Neuron (in vitro differentiated cells): ENCODE results near the gene LARGE1.

Source experiments
- H2AFZ ChIP-seq: one replicate; pipeline ENCODE4 v1.6.1; 2013; ENCODE audit warnings: low read depth, mild to moderate bottlenecking, inconsistent platforms, low read length, moderate library complexity
- H3K27me3 ChIP-seq: one replicate; pipeline ENCODE4 v1.6.1; 2013; ENCODE audit warnings: low read length; ENCODE audit not compliant: insufficient read depth
- H3K36me3 ChIP-seq: one replicate; pipeline ENCODE4 v1.6.1; 2013; ENCODE audit warnings: low read length; ENCODE audit not compliant: insufficient read depth
- H3K4me1 ChIP-seq: one replicate; pipeline ENCODE4 v1.6.1; 2013; ENCODE audit warnings: low read length; ENCODE audit not compliant: insufficient read depth
- H3K4me3 ChIP-seq: 2 replicates; pipeline ENCODE4 v1.5.1; 2013; ENCODE audit warnings: mild to moderate bottlenecking, low read length, moderate library complexity
- H3K9me3 ChIP-seq: one replicate; pipeline ENCODE4 v1.6.1; 2013; ENCODE audit warnings: low read length

Gene LARGE1

DNA sequence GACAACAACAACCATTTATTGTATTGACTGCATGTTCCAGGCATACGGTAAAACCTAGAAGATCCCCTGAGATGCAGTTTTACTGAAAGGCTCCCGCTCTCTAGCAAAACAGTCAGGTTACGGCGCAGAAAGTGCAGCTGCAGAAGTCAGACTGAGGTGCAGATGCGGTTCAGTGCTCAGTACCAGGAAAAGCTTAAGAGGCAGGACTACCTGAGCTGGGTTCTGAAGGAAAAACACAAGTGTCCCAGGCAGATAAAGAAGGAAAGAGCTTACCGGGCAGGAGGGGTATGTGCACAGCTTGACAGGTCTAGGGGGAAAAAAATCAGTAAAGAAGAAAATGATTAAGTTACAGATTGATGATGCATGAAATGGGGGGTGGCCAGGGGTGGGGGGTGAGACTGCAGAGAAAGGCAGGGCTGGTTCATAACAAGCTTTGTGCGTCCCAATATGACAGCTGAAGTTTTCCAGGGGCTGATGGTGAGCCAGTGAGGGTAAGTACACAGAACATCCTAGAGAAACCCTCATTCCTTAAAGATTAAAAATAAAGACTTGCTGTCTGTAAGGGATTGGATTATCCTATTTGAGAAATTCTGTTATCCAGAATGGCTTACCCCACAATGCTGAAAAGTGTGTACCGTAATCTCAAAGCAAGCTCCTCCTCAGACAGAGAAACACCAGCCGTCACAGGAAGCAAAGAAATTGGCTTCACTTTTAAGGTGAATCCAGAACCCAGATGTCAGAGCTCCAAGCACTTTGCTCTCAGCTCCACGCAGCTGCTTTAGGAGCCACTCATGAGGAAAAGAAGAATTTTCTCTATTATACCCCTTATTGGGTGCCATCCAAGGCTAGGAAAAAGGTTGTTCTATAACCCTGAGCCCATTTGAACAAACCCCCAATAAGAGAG is 11.9 kb downstream of the LARGE1 start:
- Histone ChIP-seq H3K27me3 (no peaks in the 10 kb centered on the region), H3K36me3 (peaks cover 26% of the 10 kb centered on the region), H3K4me3 (no peak overlapping the region), H3K9me3 (peaks cover 19% of the 10 kb centered on the region), H3K4me1 (no peaks in the 10 kb centered on the region), H2AFZ (no peak overlapping the region)

DNA sequence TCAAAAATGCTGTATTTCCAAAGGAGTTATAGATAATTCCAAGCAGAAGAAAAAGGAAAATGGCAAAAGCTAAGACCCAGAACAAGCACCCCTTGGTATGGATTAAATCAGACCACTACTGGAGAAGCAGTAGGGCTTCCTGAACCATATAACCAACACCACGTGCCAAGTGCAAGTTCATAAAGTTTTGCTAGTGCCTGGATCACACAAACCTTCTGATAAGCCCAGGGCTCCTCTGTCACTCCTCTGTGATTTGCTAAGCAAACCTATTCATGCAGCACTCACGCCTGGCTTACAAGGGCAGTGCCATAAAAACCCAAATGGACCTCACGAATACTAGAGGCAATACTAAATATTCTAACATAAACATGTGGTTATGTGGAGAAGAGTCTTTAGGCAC is 13.3 kb downstream of the LARGE1 start:
- no peak overlapping the region for H3K4me3 ChIP-seq
- H2AFZ ChIP-seq = no peak overlapping the region
- H3K4me1 ChIP-seq = no peaks in the 10 kb centered on the region
- peaks cover 21% of the 10 kb centered on the region for H3K9me3 ChIP-seq
- H3K36me3 ChIP-seq = peaks cover 26% of the 10 kb centered on the region
- H3K27me3 ChIP-seq = no peaks in the 10 kb centered on the region

DNA sequence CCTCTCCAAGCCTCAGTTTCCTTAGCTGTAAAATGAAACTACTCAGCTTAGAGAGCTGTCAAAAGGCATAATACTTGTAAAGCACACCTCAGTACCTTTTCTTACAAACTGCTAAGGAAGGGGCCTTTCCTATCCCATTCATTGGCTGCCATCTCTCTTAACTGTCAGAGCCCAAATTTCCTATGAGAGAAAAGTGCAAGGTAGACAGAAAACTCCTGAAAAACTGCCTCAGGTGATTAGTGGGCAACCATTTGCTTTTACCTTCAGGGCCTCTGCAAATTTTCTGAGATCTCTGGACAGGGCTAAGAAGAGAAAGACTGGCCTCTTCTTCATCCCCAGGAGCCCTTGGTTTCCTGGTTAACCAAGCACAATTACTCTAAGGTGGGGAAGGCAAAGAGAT is 13.8 kb downstream of the LARGE1 start:
- H3K4me1 ChIP-seq = no peaks in the 10 kb centered on the region
- no peak overlapping the region for H3K4me3 ChIP-seq
- no peaks in the 10 kb centered on the region for H3K27me3 ChIP-seq
- H3K9me3 ChIP-seq = peaks cover 20% of the 10 kb centered on the region
- no peak overlapping the region for H2AFZ ChIP-seq
- peaks cover 26% of the 10 kb centered on the region for H3K36me3 ChIP-seq

DNA sequence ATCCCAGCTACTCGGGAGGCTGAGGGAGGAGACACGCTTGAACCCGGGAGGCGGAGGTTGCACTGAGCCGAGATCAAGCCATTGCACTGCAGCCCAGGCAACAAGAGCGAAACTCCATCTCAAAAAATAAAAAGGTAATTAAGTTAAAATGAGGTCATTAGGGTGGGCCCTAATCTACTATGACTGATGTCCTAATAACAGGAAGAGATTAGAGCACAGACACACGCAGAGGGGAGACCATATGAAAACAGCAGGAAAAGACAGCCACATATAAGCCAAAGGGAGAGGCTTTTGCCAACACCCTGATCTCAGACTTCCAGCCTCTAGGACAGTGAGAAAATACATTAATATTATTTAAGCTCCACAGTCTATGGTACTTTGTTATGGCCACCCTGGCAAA is 17.3 kb downstream of the LARGE1 start:
- Histone ChIP-seq H2AFZ (no peak overlapping the region), H3K9me3 (peaks cover 6% of the 10 kb centered on the region), H3K4me1 (no peaks in the 10 kb centered on the region), H3K27me3 (no peaks in the 10 kb centered on the region), H3K36me3 (peaks cover 5% of the 10 kb centered on the region), H3K4me3 (no peak overlapping the region)

DNA sequence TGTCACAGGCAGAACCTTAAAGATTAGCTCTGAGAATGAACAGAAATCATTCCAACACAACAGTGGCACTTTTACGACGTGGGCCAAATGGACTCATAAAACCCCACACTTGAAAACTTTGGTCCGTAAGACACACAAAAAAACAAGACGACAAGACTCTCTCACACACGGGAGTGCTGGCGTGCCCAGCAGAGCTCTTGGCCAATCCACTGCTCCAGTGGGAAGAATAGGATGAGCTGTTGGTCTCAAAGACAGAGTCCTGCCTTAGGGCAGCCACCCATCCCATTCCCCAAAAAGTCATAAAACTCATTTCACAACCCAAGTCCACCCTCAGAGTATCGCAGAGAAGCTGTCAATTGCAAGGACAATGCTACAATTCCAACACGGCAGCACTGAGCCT is 18.2 kb downstream of the LARGE1 start:
- no peak overlapping the region for H3K4me3 ChIP-seq
- H3K36me3 ChIP-seq = peaks cover 3% of the 10 kb centered on the region
- peaks cover 5% of the 10 kb centered on the region for H3K9me3 ChIP-seq
- no peaks in the 10 kb centered on the region for H3K4me1 ChIP-seq
- H3K27me3 ChIP-seq = no peaks in the 10 kb centered on the region
- no peak overlapping the region for H2AFZ ChIP-seq

DNA sequence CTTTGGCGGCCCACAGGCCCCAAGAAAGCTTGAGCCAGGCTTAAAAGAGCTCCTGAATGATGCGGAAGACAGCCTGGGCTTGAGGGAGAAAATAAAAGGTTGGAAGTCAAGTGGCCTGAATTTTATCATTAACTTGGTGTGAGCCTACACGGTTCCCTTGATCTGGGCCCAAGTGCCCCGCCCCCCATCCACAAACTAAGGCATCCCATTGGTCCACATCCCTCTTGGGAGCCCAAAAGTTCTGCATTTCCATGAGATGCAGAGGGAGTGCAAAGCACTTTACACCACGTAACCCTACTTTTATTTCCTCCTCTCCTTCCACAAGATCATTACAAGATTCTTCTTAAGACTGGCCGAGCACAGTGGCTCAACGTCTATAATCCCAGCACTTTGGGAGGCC is 22.2 kb downstream of the LARGE1 start:
- Histone ChIP-seq H3K9me3 (peaks cover 7% of the 10 kb centered on the region), H3K4me3 (no peak overlapping the region), H3K4me1 (no peaks in the 10 kb centered on the region), H2AFZ (no peak overlapping the region), H3K27me3 (no peaks in the 10 kb centered on the region), H3K36me3 (peaks cover 2% of the 10 kb centered on the region)

DNA sequence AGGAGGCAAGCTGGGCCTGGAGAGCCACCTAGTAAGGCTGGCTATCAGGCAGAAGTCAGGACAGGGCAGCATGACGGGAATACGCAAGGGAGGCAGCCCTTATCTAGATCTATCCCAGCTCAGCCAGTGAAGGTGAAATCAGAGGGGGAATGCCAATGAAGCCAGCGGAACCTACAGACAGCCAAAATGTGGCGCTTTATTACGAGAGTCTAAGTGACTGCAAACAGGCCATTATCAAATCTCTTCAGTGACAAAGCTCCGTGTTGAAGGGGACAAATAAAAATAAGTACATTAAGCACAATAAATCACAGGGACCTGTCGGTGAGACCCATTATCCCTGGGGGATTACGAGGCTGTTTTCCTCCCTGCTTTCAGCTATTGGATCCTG is 22.8 kb downstream of the LARGE1 start:
- Histone ChIP-seq H3K4me3 (no peak overlapping the region), H3K36me3 (peaks cover 2% of the 10 kb centered on the region), H3K27me3 (no peaks in the 10 kb centered on the region), H3K4me1 (no peaks in the 10 kb centered on the region), H3K9me3 (peaks cover 7% of the 10 kb centered on the region), H2AFZ (no peak overlapping the region)

DNA sequence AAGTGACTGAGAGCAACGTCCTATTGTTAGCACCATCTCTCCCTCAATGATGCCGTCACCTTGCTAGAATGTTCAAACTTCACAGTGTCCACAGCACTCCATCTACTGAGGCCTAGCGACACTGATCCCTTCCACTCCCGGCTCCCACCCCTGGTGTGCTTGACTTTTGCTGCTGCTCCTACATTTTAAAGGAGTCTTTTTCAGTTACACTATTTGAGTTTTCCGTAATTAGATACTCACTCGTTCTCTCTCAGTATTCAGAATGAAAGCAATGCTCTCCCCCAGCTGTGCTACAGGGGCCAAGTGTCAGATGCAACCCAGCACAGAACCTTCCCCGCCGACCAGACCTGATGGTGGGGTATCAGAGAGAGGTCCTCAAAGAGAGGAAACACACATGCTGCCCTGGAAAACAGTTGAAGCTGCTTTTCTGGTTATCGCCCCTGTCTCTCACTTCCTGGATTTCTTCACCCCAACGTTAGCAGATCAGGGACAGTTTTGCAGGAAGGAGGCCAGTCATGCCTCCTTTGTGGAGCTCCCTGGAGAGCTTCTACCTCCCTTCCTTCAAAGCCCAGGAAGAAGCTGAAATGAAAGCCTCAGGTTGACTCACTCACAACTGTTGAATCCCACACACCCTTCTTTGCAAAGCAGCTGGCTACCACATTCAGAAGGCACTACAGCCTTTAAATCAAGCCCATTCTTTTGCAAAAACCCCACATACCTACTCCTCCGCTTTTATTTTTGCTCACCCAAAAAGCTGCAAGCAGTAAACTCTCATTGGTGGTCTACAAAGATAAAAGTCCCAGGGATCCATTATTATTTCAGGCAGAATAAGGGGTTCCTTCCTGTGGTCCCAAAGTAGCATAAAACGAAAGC is 23.5 kb downstream of the LARGE1 start:
- Histone ChIP-seq H3K36me3 (peaks cover 2% of the 10 kb centered on the region), H3K4me3 (no peak overlapping the region), H3K9me3 (peaks cover 5% of the 10 kb centered on the region), H3K4me1 (no peaks in the 10 kb centered on the region), H2AFZ (no peak overlapping the region), H3K27me3 (no peaks in the 10 kb centered on the region)

DNA sequence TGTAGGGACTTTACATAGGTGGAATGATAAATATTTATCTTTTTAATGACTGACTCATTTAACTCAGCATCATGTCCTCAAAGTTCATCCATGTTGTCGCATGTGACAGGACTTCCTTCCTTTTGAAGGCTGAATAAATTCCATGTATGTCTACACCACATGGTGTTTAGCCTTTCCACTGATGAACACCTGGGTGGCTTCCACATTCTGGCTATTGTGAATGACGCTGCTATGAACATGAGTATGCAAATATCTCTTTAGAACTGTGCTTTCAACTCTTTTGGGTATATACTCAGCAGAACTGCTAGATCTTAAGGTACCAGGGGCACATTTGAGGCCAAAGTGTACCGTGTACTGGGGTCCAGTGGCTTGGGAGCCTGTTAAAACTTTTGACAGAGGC is 24.1 kb downstream of the LARGE1 start:
- Histone ChIP-seq H3K36me3 (peaks cover 2% of the 10 kb centered on the region), H3K4me1 (no peaks in the 10 kb centered on the region), H2AFZ (no peak overlapping the region), H3K9me3 (peaks cover 5% of the 10 kb centered on the region), H3K27me3 (no peaks in the 10 kb centered on the region), H3K4me3 (no peak overlapping the region)

DNA sequence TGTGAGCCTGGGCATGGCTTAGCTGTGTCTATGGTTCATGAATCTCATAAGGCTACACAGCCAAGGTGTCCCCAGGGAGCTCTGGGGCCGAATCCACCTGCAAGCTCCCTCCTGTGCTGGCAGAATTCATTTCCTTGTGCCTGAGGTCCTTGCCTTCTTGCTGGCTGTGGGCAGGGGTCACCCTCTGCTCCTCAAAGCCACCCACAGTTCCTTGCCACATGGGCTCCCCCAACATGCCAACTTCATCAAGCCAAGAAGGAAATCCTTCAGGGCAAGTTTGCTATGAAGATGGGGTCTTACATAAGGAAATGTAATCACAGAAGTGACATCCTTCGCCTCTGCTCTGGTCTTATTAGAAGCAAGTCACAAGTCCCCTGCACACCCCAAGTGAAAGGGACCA is 24.8 kb downstream of the LARGE1 start:
- Histone ChIP-seq H3K4me1 (no peaks in the 10 kb centered on the region), H3K4me3 (no peak overlapping the region), H3K9me3 (peaks cover 5% of the 10 kb centered on the region), H2AFZ (no peak overlapping the region), H3K27me3 (no peaks in the 10 kb centered on the region), H3K36me3 (peaks cover 2% of the 10 kb centered on the region)

DNA sequence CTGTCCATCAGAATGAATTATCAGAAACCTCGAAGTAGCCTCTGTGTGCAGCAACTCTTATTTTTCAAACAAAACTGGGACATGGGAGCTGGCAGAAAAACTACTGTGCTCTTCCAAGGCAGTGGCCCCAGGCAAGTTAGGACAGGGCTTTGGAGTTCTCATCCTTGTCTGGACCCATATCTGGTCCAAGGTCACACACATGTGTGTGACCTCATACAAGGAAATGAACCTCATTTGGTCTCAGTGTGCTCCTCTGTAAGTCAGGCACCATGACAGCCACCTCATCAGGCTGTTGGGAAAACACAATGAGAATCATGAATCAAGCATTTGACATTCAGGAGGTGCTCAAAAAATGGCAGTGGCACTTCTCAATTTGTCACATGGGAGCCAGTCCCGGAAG is 25.8 kb downstream of the LARGE1 start:
- Histone ChIP-seq H3K4me1 (no peaks in the 10 kb centered on the region), H3K9me3 (peaks cover 5% of the 10 kb centered on the region), H3K36me3 (no peaks in the 10 kb centered on the region), H2AFZ (no peak overlapping the region), H3K27me3 (no peaks in the 10 kb centered on the region), H3K4me3 (no peak overlapping the region)

DNA sequence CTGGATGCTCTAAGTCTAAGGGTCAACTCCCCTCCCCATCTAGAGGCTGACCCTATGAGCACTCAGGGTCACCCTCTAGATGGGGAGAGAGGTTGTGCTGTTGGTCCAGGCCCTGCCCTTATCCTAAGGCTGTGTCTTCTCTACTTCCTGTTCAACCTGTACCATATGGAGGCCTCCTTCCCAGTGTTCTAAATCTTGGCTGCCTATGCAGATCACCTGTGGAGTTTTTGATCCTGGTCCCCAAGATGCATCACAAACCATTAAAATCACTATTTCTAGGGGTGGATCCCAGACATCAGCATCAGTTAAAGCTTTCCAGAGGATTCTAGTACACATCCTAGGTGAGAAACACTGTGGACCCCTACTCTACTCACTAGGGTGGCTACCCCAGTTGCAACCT is 26.2 kb downstream of the LARGE1 start:
- no peaks in the 10 kb centered on the region for H3K27me3 ChIP-seq
- H2AFZ ChIP-seq = no peak overlapping the region
- H3K4me1 ChIP-seq = no peaks in the 10 kb centered on the region
- H3K9me3 ChIP-seq = peaks cover 5% of the 10 kb centered on the region
- H3K36me3 ChIP-seq = no peaks in the 10 kb centered on the region
- H3K4me3 ChIP-seq = no peak overlapping the region

DNA sequence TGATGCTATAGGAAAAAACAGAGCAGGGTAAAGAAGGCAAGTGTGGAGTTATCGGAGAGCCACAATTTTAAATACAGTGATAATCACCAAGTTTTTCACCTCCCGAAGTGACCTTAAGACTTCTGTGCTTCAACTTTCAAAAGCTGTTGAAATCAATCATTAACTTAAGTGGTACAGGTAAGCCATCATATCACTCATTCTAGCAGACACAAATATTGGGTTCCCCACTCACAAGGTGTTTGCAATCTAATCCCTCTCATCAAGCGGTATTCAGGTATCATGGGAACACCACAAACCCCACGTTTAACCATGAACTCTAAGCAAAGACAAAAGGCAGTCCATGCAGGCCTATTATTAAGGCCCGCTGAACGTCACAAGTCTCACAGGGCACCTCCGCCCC is 26.8 kb downstream of the LARGE1 start:
- Histone ChIP-seq H3K36me3 (no peaks in the 10 kb centered on the region), H2AFZ (no peak overlapping the region), H3K27me3 (no peaks in the 10 kb centered on the region), H3K4me1 (no peaks in the 10 kb centered on the region), H3K9me3 (peaks cover 5% of the 10 kb centered on the region), H3K4me3 (no peak overlapping the region)
